Measurements from ENCODE around the gene SREK1. TPM values are rescaled to one million over a fixed set of nuclear protein-coding genes. Genes with fewer than 3 reads are reported as not detected.

Gene SREK1
- total and polyA plus RNA-seq, 9 of the 15 experiments (the other 6 are each of a cell fraction or from before 2014, with no cell fraction given) = 40.8 to 128 (median 81.9) TPM

- TF ChIP-seq KAT7 (CRISPR knock-in tag; IDR thresholded peaks at IDR 0.05; ENCODE audit: borderline replicate concordance) (peak; percentile 79; the same call in 1 of the 2 replicates), FOS (IDR thresholded peaks at IDR 0.05; ENCODE audit: extremely low read depth, insufficient read length) (no peak), POLR2B (IDR thresholded peaks at IDR 0.05; ENCODE audit: low read depth, partially characterized antibody) (no peak), SAP30 (IDR thresholded peaks at IDR 0.05; ENCODE audit: borderline replicate concordance, insufficient read depth, low read depth, low read length, poor library complexity, severe bottlenecking) (peak; percentile 1), HMG20A (CRISPR knock-in tag; conservative IDR thresholded peaks at IDR 0.05) (no peak), ZNF512 (tag; IDR thresholded peaks at IDR 0.05) (0 out of 2 replicates have a peak, but pooled peaks have one; percentile 19), RBFOX2 (IDR thresholded peaks at IDR 0.05; ENCODE audit: low read depth, low read length) (0 out of 2 replicates have a peak, but pooled peaks have one; percentile 57), PHF8 (IDR thresholded peaks at IDR 0.05; ENCODE audit: borderline replicate concordance, low read length) (0 out of 2 replicates have a peak, but pooled peaks have one; percentile 15)
- TF ChIP-seq, protein P1, sequence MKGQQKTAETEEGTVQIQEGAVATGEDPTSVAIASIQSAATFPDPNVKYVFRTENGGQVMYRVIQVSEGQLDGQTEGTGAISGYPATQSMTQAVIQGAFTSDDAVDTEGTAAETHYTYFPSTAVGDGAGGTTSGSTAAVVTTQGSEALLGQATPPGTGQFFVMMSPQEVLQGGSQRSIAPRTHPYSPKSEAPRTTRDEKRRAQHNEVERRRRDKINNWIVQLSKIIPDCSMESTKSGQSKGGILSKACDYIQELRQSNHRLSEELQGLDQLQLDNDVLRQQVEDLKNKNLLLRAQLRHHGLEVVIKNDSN (CRISPR knock-in tag; IDR thresholded peaks at IDR 0.05) = peak; percentile 27; the same call in 1 of the 2 replicates
Observed at GRCh38 chr5:66144834-66145390, 812 bp downstream of the SREK1 start (continued).
